Measurements from ENCODE around the gene OPRD1. TPM values are rescaled to one million over a fixed set of nuclear protein-coding genes. Genes with fewer than 3 reads are reported as not detected.
A peak's percentile ranks its signal among the peaks of the same experiment; 100 is the strongest.

Gene OPRD1
- total RNA-seq, 4 donors from 2014 or later = 0.15 to 0.24 (median 0.24) TPM; not detected in 1

DNA sequence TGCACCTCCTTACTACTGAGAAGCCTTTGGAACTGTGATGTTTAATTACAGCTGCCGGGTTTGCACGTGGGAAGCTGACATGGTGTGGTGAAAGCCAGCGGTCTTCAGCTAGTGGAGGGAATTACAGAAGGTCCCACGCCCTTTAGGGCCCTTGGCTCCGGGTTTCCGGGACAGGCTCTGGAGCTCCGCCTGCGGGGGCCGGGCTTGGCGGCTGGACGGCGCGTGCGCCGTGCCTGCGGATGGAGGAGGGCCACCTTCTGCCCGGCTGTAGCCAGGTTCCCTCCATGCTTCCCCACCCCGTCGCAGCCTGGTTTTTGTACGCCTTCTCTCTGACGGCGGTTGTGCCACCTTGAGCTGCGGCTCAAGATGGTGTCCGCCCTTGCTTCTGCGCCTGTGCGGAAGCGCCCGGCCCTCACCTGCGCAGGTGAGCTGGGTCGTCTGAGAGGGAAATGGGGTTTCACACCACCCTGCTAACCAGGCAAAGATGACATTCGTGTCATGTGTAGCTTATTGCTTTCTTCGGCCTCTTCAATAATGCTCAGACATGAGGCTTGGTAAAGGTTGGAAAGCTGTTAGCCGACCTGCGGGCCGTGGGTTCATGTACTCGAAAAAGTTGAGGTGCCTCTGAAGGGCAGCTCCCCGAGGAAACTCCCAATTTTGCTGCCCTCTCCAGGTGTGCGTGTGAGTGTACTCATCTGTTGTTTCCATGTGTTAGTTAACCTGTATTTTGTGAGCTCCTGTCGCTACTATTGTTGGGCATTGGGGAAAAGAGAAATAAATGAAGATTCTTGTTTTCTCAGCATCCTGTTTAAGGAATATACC, 36.6 kb upstream of the OPRD1 start:
- ATAC-seq (peak in 1 of 2 donors; percentile 71), DNase-seq (peak; percentile 23 to 51)
- Histone ChIP-seq H3K4me3 (peak overlapping the region in 3 of 4 donors; percentile 32 to 44 (median 40)), H3K27me3 (no peaks in the 10 kb centered on the region), H3K27ac (no peak overlapping the region), H3K9me3 (no peaks in the 10 kb centered on the region), H3K36me3 (peaks cover 0 to 7% of the 10 kb centered on the region in 2 donors), H3K4me1 (no peaks in the 10 kb centered on the region)
- in situ Hi-C loops (cut with MboI; ENCODE audit: low sequenced_read_pairs in 4 of 4) = loop anchor here in 1 of 4 donors (25.0 kb wide), 1 partner anchor 1912 kb away; no protein-coding TSS in a partner anchor
- intact Hi-C loops (cut with DNase I; ENCODE audit: low total_unique reads) = no loop called here
- TF ChIP-seq, protein P1, sequence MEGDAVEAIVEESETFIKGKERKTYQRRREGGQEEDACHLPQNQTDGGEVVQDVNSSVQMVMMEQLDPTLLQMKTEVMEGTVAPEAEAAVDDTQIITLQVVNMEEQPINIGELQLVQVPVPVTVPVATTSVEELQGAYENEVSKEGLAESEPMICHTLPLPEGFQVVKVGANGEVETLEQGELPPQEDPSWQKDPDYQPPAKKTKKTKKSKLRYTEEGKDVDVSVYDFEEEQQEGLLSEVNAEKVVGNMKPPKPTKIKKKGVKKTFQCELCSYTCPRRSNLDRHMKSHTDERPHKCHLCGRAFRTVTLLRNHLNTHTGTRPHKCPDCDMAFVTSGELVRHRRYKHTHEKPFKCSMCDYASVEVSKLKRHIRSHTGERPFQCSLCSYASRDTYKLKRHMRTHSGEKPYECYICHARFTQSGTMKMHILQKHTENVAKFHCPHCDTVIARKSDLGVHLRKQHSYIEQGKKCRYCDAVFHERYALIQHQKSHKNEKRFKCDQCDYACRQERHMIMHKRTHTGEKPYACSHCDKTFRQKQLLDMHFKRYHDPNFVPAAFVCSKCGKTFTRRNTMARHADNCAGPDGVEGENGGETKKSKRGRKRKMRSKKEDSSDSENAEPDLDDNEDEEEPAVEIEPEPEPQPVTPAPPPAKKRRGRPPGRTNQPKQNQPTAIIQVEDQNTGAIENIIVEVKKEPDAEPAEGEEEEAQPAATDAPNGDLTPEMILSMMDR (IDR thresholded peaks at IDR 0.05 in 4 of 5, conservative IDR thresholded peaks at IDR 0.05 in 1 of 5) = no peak
- no peak for TF ChIP-seq POLR2A (IDR thresholded peaks at IDR 0.05)

DNA sequence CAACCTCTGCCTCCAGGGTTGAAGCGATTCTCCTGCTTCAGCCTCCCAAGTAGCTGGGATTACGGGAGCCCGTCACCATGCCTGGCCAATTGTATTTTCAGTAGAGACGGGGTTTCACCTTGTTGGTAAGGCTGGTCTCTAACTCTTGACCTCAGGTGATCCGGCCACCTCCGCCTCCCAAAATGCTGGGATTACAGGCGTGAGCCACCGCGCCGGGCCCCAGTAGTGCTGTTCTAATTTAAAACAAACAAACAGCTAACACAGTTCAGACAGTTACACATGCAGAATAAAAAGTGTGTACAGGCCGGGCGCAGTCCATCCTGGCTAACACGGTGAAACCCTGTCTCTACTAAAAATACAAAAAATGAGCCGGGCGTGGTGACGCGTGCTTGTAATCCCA, 35.6 kb upstream of the OPRD1 start:
- H3K4me1 ChIP-seq = no peaks in the 10 kb centered on the region
- peaks cover 0 to under 1% of the 10 kb centered on the region in 2 donors for H3K36me3 ChIP-seq
- no peaks in the 10 kb centered on the region for H3K27me3 ChIP-seq
- in situ Hi-C loops (cut with MboI; ENCODE audit: low sequenced_read_pairs in 4 of 4) = loop anchor here in 1 of 4 donors (25.0 kb wide), 1 partner anchor 1911 kb away; no protein-coding TSS in a partner anchor
- H3K27ac ChIP-seq = no peak overlapping the region
- intact Hi-C loops (cut with DNase I; ENCODE audit: low total_unique reads) = no loop called here
- H3K4me3 ChIP-seq = no peak overlapping the region
- ATAC-seq (no peak), DNase-seq (no peak)
- TF ChIP-seq, protein P1 (IDR thresholded peaks at IDR 0.05 in 4 of 5, conservative IDR thresholded peaks at IDR 0.05 in 1 of 5) = no peak
- TF ChIP-seq POLR2A (IDR thresholded peaks at IDR 0.05) = no peak
- H3K9me3 ChIP-seq = no peaks in the 10 kb centered on the region

DNA sequence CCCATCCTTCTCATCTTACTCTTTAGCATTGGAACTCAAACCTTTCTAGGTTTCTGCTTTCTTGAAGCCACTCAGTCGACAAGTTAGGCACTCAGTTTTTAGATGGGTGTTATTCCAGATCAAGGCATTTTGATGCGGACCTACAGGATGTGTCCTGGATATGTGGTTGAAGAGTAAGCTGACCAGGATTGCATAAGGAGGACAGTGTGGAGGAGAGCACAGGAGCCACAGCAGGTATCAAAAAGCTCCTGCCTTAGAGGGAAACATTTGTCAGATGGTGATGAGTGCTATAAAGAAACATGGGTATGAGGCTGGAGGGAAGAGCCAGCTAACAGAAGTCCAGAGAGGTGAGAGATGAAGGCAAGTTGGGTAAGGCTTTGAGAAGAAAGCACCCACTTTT, 33.9 kb upstream of the OPRD1 start:
- in situ Hi-C loops (cut with MboI; ENCODE audit: low sequenced_read_pairs in 4 of 4) (loop anchor here in 1 of 4 donors (25.0 kb wide), 1 partner anchor 1909 kb away; no protein-coding TSS in a partner anchor), intact Hi-C loops (cut with DNase I; ENCODE audit: low total_unique reads) (no loop called here)
- no peaks in the 10 kb centered on the region for H3K27me3 ChIP-seq
- no peak for DNase-seq
- H3K9me3 ChIP-seq = no peaks in the 10 kb centered on the region
- no peak overlapping the region for H3K4me3 ChIP-seq
- no peak for TF ChIP-seq POLR2A (IDR thresholded peaks at IDR 0.05)
- TF ChIP-seq, protein P1 (IDR thresholded peaks at IDR 0.05 in 4 of 5, conservative IDR thresholded peaks at IDR 0.05 in 1 of 5) = no peak
- no peaks in the 10 kb centered on the region for H3K4me1 ChIP-seq
- no peak overlapping the region for H3K27ac ChIP-seq
- no peaks in the 10 kb centered on the region for H3K36me3 ChIP-seq
- ATAC-seq = no peak

DNA sequence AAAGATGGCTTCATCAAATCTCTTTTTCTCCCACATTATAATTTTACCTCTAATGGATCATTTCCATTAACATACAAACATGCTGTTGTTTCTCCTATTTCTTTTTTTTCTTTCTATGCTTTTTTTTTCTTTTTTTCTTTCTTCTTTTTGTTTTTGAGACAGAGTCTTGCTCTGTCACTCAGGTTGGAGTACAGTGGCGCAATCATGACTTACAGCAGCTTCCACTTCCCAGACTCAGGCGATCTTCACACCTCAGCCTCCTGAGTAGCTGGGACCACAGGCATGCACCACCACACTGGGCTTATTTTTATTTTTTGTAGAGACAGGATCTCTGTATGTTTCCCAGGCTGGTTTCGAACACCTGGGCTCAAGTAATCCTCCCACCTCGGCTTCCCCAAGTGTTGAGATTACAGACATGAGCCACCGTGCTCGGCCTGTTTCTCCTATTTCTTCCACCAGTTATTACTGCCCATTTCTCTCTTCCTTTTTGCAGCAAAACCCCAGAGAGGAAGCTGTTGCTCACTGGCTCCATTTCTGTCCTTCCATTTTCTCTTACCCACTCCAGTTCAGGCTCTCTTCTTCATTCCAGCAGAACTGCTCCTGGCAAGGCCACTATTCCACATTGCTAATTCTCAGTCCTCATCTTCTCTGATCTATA, 32.1 kb upstream of the OPRD1 start:
- Histone ChIP-seq H3K27me3 (no peaks in the 10 kb centered on the region), H3K27ac (no peak overlapping the region), H3K4me1 (no peaks in the 10 kb centered on the region), H3K9me3 (no peaks in the 10 kb centered on the region), H3K4me3 (no peak overlapping the region), H3K36me3 (no peaks in the 10 kb centered on the region)
- in situ Hi-C loops (cut with MboI; ENCODE audit: low sequenced_read_pairs in 4 of 4) = loop anchor here (5.0 to 25.0 kb wide), 4 partner anchors 97 to 1907 kb away; no protein-coding TSS in a partner anchor
- no peak for ATAC-seq
- intact Hi-C loops (cut with DNase I; ENCODE audit: low total_unique reads) = no loop called here
- no peak for DNase-seq
- no peak for TF ChIP-seq POLR2A (IDR thresholded peaks at IDR 0.05)
- TF ChIP-seq, protein P1 (IDR thresholded peaks at IDR 0.05 in 4 of 5, conservative IDR thresholded peaks at IDR 0.05 in 1 of 5) = no peak
